Activated CD4-positive, alpha-beta T cell treated with anti-CD3 and anti-CD28 coated beads, Interleukin-2, amount 10 ng/mL, durations not matched to agents 24 days and 14 days (primary cell): ENCODE results near the gene GRIN2D. TPM values are rescaled to one million over a fixed set of nuclear protein-coding genes. Genes with fewer than 3 reads are reported as not detected.
"Not testable (repeated sequence)": the region's sequence is repeated elsewhere in the genome, so short reads cannot be mapped to it uniquely, and the experiment has no call there.

ENCODE experiments used
- DNase-seq: peaks from one replicate; pipeline ENCODE4 v3.0.0; 2022
- H3K27ac Mint-ChIP-seq: one replicate; pipeline ENCODE4 v1.8.0; 2022; ENCODE audit warnings: mild to moderate bottlenecking, mixed read lengths
- H3K27me3 Mint-ChIP-seq: one replicate; pipeline ENCODE4 v1.8.0; 2022; ENCODE audit warnings: mixed read lengths
- H3K36me3 Mint-ChIP-seq: one replicate; pipeline ENCODE4 v1.8.0; 2022; ENCODE audit warnings: low read depth, mild to moderate bottlenecking, mixed read lengths
- H3K4me1 Mint-ChIP-seq: one replicate; pipeline ENCODE4 v1.8.0; 2021; ENCODE audit warnings: mixed read lengths
- H3K4me3 Mint-ChIP-seq: one replicate; pipeline ENCODE4 v1.8.0; 2022; ENCODE audit warnings: mild to moderate bottlenecking, moderate library complexity, mixed read lengths
- H3K9me3 Mint-ChIP-seq: one replicate; pipeline ENCODE4 v1.8.0; 2021; ENCODE audit warnings: mixed read lengths
- intact Hi-C: fragments of 100-400 bp; cut with micrococcal nuclease; formaldehyde crosslinking; loops from one replicate; pipeline ENCODE4 v1.15.1; 2023
- total RNA-seq: library from RNA; stranded (reverse); gene quantifications from 2 replicates; pipeline ENCODE4 v1.2.3, GENCODE V29; 2022

The GRIN2D gene
- total RNA-seq, 1 donor from 2014 or later: 0.16 TPM

DNA sequence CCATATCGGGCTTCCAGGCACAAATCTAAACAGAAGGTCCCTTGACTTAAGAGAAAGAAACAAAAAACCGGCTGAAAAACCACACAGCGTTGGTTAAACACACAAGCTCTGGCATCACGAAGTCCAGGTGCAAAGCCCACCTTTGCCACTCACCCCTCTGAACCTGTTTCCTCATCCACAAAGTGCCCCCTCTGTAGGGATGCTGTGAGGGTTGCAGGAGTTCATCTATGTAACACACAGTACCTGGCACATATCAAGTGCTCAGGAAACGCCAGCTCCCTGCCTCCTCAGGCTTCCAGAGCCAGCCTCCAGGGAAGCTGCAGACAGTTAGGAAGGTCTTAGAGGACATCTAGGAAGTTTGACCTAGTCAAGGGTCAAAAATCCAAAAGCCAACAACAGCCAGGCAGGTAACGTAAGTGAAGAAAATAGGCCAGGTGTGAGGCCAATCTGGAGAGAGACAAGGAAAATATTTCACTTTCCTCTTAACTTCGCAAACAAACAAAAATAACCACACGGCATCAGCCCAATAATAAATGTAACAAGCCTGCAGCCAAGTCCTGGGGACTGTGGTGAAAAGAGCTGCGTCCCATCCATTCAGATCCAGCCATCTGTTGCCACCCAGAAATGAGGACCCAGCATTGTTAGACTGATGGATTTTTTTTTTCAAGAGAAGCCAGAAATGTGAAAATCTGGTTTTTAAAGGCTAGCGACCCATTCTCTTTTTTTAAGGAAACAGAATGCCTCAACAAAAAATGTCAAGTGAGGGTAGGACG, 12.1 kb upstream of the GRIN2D start:
- no peaks in the 10 kb centered on the region for H3K4me1 Mint-ChIP-seq
- no peak overlapping the region for H3K27ac Mint-ChIP-seq
- no peak overlapping the region for H3K4me3 Mint-ChIP-seq
- no peaks in the 10 kb centered on the region for H3K9me3 Mint-ChIP-seq
- H3K27me3 Mint-ChIP-seq: no peaks in the 10 kb centered on the region
- intact Hi-C loops: no loop called here
- no peak for DNase-seq
- peaks cover 31% of the 10 kb centered on the region for H3K36me3 Mint-ChIP-seq

DNA sequence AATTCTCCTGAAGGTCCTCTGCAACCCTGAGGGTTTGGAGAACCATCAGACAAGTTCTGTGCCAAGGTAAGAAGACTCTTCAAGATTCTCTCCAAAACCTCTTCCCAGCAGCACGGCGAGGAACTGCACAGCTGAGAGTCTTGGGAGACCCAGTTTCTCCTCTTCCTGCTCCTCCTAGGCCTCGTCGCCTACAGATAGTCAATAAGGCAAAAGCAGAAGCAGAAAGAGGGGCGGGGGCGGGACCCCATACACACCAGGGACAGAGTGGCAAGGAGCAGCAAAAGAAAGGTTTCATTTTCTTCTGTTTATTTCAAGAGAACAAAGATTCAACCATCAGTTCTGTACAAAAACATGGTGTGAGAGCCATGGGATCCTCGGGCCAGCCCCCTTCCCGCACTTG, 11.2 kb upstream of the GRIN2D start:
- no peaks in the 10 kb centered on the region for H3K9me3 Mint-ChIP-seq
- H3K27me3 Mint-ChIP-seq: no peaks in the 10 kb centered on the region
- H3K4me1 Mint-ChIP-seq: no peaks in the 10 kb centered on the region
- H3K27ac Mint-ChIP-seq: no peak overlapping the region
- no peak overlapping the region for H3K4me3 Mint-ChIP-seq
- DNase-seq: no peak
- peaks cover 36% of the 10 kb centered on the region for H3K36me3 Mint-ChIP-seq
- intact Hi-C loops: no loop called here

DNA sequence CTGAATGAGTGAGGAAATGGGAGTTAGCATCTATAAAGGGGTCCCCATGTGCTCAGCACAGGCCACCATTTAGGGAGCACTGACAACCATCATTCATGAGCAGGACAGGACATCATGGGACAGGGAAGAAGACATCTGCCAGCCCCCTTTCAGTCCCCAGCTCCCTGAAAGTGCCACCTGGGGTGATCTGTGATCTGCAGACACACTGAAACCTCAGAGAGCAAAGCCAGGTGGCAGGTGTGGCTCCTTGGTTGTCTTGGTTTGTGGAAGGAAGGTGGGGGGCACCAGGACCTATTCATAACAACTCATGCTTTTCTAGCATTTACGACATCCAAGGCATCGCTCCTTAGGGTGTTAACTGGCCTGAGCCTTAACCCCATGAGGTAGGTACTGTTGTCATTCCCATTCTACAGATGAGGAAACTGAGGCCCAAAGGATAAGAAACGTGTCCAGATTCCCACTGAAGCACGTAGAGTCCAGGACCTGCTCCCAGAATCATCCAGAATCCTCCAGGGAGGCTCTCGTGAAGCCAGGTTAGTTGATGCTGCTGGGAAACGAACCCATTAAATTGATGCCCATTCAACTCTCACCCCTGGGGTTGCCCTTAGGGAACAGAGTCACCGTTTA, 7.9 kb upstream of the GRIN2D start:
- Mint-ChIP-seq H3K4me3 (no peak overlapping the region), H3K27me3 (no peaks in the 10 kb centered on the region), H3K36me3 (peaks cover 51% of the 10 kb centered on the region), H3K9me3 (no peaks in the 10 kb centered on the region), H3K4me1 (peaks cover 9% of the 10 kb centered on the region), H3K27ac (no peak overlapping the region)
- DNase-seq: no peak
- intact Hi-C loops: no loop called here

DNA sequence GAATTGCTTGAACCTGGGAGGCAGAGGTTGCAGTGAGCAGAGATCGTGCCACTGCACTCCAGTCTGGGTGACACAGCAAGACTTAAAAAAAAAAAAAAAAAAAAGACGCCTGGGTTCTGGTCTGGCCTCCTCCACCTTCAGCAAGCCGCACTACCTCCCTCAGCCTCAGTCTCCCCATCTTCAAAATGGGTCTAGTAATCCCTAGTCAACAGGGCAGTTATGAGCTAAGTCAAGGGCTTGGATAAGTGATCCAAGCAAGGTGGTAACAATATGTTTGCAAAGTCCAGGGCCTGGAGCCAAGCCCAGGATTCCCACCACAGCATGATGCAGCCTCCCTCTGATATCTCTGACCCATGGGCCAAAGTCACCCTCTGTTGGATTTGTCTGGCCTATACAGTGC, 6.5 kb upstream of the GRIN2D start:
- Mint-ChIP-seq H3K4me1 (peaks cover 12% of the 10 kb centered on the region), H3K4me3 (no peak overlapping the region), H3K27ac (no peak overlapping the region), H3K9me3 (no peaks in the 10 kb centered on the region), H3K27me3 (peaks cover 3% of the 10 kb centered on the region), H3K36me3 (peaks cover 46% of the 10 kb centered on the region)
- intact Hi-C loops: no loop called here
- no peak for DNase-seq

DNA sequence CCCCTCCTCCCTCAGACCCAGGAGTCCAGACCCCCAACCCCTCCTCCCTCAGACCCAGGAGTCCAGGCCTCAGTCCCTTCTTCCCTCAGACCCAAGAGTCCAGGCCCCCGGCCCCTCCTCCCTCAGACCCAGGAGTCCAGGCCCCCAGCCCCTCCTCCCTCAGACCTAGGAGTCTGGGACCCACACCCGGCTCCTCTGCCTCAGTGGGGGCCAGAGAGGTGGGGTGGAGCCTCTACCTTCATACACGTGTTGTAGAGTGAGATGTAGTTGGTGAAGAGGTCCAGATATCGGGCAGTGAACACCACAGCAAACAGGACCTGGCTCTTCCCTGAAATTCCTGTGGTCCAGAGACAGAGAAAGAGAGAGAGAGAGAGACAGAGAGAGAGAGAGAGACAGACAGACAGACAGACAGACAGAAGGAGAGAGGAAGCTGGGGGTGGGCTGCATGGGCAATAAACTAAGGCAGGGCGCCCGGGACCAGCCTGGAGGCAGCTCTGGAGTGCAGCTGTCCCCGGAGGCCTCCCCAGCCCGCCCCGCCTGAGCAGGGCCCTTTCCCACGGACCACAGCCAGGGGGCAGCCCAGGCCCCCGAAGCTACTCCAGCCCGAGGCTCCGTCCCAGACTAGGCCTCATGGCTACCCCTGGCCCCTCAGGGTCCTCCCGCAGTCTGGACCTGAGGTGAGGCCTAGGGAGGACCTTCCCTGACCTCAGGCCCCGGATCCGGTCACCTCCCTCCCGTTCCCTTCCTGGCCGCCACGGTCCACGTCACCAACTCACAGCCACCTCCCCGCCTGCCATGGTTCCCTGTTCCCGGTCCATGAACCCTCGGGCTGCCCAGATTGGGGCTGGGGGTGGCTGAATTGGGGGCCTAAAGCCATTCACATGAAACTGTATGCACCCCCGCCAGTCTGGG, 3.0 kb upstream of the GRIN2D start:
- peaks cover 22% of the 10 kb centered on the region for H3K36me3 Mint-ChIP-seq
- peak overlapping the region; percentile 97 for H3K27ac Mint-ChIP-seq
- H3K4me3 Mint-ChIP-seq: peak overlapping the region; percentile 96
- peak; percentile 89 for DNase-seq
- no peaks in the 10 kb centered on the region for H3K9me3 Mint-ChIP-seq
- intact Hi-C loops: loop anchor here (1.0 to 5.0 kb wide), 5 partner anchors 9 to 102 kb away; partner anchors contain the start of genes CYTH2, GRWD1 and TMEM143
- H3K4me1 Mint-ChIP-seq: peaks cover 17% of the 10 kb centered on the region
- H3K27me3 Mint-ChIP-seq: peaks cover 26% of the 10 kb centered on the region

DNA sequence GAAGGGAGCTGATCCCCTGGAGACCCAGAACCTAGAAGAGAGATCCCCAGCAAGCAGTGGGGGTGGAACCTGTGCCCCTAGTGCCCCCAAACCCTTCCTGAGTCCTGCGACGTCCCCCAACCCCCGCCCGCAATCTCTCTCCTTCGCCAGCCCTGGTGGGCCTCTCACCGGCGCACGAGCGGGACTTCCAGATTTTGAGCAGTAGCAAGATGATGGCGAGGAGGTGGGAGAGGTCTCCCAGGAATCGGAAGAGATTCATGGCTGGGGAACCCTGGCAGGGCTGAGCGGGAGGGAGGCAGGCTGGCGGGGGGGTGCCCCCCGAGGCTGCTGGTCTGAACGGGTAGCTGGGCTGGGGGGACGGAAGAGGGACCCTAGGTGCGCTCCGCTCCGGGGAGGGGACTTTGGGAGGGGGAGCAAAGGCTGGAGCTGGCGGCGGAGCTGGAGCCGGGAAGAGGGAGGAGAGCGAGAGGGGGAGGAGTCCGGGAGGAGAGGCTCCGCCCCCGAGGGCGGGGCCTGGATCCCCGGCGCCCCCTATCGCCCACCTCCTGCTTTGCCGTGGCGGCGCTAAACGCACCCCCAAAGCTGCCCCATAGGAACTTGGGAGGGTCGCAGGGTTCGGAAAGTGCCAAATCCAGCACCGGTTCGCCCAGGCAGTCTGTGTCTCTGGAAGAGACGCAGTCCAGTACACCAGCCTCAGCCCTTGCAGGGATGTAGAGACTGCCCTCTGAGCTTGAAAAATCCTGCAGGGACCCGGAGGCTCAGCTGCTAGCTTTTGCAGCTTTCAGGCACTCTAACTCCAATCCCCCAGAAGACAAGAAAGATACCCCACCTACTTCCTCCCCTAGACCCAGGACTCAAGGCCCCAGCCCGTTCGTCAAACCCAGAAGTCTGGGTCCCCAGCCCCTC, 2.1 kb upstream of the GRIN2D start, which contains the start of gene KDELR1:
KDELR1 (minus strand) TSS at position 452 of the 906 bp plus-strand sequence; CDS start at position 259, 193 bp downstream.
- peak within 1 kb of the TSS; percentile 96 for H3K4me3 Mint-ChIP-seq
- intact Hi-C loops: loop anchor here (1.0 to 5.0 kb wide), 5 partner anchors 8 to 101 kb away; partner anchors contain the start of genes CYTH2, GRWD1 and TMEM143
- peak; percentile 93 for DNase-seq
- H3K27ac Mint-ChIP-seq: peak within 1 kb of the TSS; percentile 97
- H3K27me3 Mint-ChIP-seq: peaks cover 34% of the 10 kb centered on the region
- peaks cover 20% of the 10 kb centered on the region for H3K4me1 Mint-ChIP-seq
- no peaks in the 10 kb centered on the region for H3K9me3 Mint-ChIP-seq
- H3K36me3 Mint-ChIP-seq: peaks cover 20% of the 10 kb centered on the region

DNA sequence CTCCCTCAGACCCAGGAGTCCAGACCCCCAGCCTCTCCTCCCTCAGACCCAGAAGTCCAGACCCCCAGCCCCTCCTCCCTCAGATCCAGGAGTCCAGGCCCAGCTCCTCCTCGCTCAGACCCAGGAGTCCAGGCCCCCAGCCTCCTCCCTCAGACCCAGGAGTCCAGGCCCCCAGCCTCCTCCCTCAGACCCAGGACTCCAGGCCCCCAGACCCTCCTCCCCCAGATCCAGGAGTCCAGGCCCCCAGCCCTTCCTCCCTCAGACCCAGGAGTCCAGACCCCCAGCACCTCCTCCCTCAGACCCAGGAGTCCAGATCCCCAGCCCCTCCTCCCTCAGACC, 1.5 kb upstream of the GRIN2D start:
- intact Hi-C loops: loop anchor here (5.0 kb wide), 1 partner anchor 100 kb away; no protein-coding TSS in a partner anchor
- peak overlapping the region; percentile 96 for H3K4me3 Mint-ChIP-seq

DNA sequence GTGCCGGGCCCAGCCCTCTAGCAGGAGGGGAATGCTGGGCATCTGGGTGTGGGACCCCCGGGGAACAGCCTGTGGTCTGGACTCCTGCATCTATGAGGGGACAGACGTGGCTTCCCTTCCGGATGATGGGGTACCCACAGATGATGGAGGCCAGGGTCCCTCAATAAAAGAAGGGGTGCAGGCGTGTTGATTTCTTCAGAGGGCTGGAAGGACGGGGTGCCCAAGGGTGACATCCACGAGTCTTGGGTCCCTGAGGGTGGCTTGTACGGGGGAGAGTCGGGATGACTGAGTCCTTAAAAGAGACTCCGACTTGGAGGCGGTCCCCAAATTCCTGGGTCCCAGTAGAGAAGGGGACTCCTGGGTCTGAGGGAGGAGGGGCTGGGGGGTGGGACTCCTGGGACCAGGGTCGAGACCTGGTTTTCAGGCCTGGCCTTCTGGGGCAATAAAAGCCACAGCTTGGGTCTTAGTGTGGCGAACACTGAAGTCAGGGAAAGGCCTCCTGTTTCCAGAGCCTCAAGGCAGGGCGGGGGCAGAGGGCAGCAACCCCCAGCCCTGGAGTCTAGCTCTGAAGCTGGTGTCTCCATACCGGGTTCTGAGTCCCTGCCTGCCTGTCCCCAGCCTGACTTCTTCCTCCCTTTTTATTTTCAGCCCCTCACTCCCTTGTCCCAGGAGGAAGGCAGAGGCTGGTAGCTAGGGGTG, 459 bp upstream of the GRIN2D start:
- peaks cover 46% of the 10 kb centered on the region for H3K27me3 Mint-ChIP-seq
- H3K27ac Mint-ChIP-seq: no peak overlapping the region
- no peak for DNase-seq
- H3K4me3 Mint-ChIP-seq: peak overlapping the region; percentile 49
- H3K4me1 Mint-ChIP-seq: peaks cover 30% of the 10 kb centered on the region
- peaks cover 16% of the 10 kb centered on the region for H3K36me3 Mint-ChIP-seq
- intact Hi-C loops: loop anchor here (5.0 kb wide), 1 partner anchor 99 kb away; no protein-coding TSS in a partner anchor
- H3K9me3 Mint-ChIP-seq: no peaks in the 10 kb centered on the region

More for the DNA sequence above, 1.5 kb upstream of the GRIN2D start:
- DNase-seq, H3K9me3 Mint-ChIP-seq, H3K27ac Mint-ChIP-seq: not testable (repeated sequence)
- Mint-ChIP-seq H3K27me3 (peaks cover 36% of the 10 kb centered on the region), H3K36me3 (peaks cover 17% of the 10 kb centered on the region), H3K4me1 (peaks cover 20% of the 10 kb centered on the region)

DNA sequence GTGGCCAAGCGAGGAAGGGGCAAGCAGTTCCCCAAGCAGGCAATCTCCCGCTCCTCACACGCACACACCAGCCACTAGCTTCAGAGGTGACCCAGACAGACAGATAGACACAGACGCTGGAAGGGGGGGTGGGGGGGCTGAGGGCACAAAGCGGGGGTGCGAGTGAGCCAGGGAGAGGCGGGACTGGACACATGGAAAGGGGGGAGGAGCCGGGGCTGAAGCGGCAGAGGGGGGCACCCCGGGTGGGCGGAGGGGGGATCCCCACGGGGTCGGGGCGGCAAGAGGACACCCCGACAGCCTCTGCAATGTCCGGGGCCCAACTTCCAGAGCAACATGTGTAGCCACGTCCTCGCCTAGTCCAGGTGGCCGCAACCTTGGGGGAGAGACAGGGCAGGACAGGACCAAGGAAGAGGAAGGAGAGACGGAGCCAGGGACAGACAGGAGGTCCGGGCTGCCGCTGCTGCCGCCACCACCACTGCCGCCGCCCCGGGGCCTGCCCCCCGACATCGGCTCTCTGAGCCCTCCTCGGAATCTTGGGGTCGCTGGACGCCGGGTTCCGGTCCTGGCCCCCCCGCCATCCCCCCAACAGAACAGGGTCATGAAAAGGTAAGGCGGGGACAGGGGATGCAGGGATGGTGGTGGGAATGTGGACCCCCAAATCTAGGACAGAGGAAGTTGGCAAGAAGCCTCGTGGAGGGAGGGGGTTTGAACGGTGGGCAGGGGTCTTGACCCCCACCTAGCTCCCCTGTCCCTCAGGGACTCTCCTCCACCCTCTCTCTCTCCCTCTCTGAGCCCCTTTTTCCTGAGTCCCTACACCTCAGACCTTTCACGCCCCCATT, 1.1 kb downstream of the GRIN2D start:
- H3K36me3 Mint-ChIP-seq: peaks cover 7% of the 10 kb centered on the region
- H3K27ac Mint-ChIP-seq: no peak overlapping the region
- peak overlapping the region; percentile 42 for H3K4me3 Mint-ChIP-seq
- peaks cover 47% of the 10 kb centered on the region for H3K27me3 Mint-ChIP-seq
- H3K9me3 Mint-ChIP-seq: peaks cover 2% of the 10 kb centered on the region
- peaks cover 33% of the 10 kb centered on the region for H3K4me1 Mint-ChIP-seq
- intact Hi-C loops: loop anchor here (5.0 kb wide), 1 partner anchor 98 kb away; no protein-coding TSS in a partner anchor
- DNase-seq: no peak

DNA sequence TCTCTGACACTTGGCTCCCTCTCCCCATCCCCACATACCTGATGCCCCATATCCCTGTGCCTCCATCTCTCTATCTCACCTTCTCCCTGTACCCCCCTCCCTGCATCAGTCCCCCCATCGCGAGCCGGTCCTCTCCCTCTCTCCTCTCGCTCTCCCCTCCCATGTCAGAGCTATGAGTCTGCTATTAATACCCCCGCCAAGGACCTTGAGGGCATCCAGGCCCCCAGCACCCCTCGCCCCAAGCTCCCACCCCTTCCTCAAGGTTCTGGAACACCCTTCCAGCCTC, 1.6 kb downstream of the GRIN2D start:
- H3K4me1 Mint-ChIP-seq: peaks cover 36% of the 10 kb centered on the region

DNA sequence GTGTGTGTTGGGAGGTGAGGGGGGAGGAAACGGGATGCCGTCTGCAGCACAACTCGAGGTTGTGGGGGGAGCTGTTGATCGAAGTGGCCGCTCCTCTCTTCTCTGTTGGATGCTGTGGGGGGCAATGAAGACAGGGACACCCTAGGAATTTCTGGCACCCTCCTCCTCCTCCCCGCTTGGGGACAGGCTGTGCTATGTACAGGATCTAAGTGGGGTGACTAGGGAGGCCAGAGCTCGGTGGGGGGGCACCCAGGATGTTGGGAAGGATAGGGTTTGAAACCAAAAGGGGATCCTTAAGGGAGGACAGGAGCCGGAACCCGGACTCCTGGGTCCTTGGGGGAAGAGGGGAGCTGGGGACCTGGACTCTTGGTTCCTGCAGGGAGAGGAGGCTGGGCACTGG, 2.0 kb downstream of the GRIN2D start:
- H3K4me3 Mint-ChIP-seq: peak overlapping the region; percentile 14
- no peak for DNase-seq

More for the DNA sequence above, 1.6 kb downstream of the GRIN2D start:
- Mint-ChIP-seq H3K27ac (no peak overlapping the region), H3K9me3 (peaks cover 3% of the 10 kb centered on the region), H3K4me3 (no peak overlapping the region), H3K36me3 (peaks cover 7% of the 10 kb centered on the region), H3K27me3 (peaks cover 47% of the 10 kb centered on the region)
- no peak for DNase-seq
- intact Hi-C loops: no loop called here

More for the DNA sequence above, 2.0 kb downstream of the GRIN2D start:
- H3K4me1 Mint-ChIP-seq: peaks cover 37% of the 10 kb centered on the region
- peaks cover 3% of the 10 kb centered on the region for H3K9me3 Mint-ChIP-seq
- intact Hi-C loops: no loop called here
- H3K36me3 Mint-ChIP-seq: peaks cover 6% of the 10 kb centered on the region
- no peak overlapping the region for H3K27ac Mint-ChIP-seq
- peaks cover 47% of the 10 kb centered on the region for H3K27me3 Mint-ChIP-seq
